GM18498 (cell line): ENCODE results near the gene OSBPL8.

ENCODE experiments used
- ATAC-seq: cut with Tn5 transposase; IDR thresholded peaks from one replicate; pipeline ENCODE4 v1.9.1; 2021; ENCODE audit warnings: mild to moderate bottlenecking, moderate library complexity; ENCODE audit not compliant: unreplicated experiment

OSBPL8 gene

DNA sequence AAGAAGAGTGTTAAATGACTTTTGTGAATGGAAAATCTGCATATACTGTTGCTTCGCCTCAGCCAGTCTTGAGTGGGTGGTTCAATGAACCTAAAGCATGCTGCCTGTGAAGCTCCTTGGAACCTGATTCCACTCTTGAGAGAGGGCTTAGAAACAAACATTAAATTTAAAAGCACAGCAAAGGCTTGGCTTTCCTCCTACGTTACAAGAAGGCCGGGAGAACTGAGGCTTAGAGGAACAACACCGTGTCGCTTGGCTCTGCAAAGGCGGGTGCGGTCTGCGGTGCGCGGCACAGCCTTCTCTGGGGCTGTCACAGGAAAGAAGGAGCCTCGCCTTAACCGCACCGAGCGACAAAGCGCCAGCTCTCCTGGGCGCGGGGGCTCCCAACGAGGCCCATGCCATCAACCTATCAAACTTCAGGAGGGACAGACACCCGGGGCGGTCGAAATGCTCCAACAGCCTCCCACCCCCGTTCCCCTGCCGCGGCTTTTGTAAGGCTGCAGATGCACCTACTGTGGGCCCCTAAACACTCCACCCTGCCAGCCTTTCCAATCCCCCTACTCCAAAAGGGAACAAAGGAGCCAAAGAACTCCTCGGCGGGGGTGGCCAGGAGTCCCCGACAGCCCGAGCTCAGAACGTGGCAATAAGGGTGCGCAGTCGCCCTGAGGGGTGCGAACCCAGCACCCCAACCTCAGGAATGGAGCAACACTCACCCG, 729 bp downstream of the OSBPL8 start:
- peak; percentile 56 for ATAC-seq

GRCh38 chr12:76556368-76556767, 3.2 kb downstream of the OSBPL8 start:
- ATAC-seq: no peak

DNA sequence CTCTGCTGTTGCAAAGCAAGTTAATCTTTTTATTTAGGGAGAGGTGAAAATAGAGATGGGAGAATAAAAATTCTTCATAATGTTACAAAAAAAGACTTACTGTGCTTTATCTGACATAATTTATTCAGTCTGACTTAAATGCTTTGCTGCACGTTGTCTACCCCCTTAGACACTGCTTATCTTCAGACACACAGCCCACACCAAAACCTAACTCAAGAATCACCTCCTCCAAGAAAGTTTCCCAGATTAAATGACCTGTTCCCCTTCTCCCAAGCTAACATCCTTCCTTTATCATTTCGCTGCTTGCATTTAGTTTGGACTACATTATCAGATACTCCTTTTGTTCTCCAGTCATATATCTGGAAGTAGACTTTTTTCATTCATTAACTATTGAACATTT, 3.8 kb downstream of the OSBPL8 start:
- no peak for ATAC-seq

GRCh38 chr12:76555231-76555767, 4.3 kb downstream of the OSBPL8 start:
- no peak for ATAC-seq

DNA sequence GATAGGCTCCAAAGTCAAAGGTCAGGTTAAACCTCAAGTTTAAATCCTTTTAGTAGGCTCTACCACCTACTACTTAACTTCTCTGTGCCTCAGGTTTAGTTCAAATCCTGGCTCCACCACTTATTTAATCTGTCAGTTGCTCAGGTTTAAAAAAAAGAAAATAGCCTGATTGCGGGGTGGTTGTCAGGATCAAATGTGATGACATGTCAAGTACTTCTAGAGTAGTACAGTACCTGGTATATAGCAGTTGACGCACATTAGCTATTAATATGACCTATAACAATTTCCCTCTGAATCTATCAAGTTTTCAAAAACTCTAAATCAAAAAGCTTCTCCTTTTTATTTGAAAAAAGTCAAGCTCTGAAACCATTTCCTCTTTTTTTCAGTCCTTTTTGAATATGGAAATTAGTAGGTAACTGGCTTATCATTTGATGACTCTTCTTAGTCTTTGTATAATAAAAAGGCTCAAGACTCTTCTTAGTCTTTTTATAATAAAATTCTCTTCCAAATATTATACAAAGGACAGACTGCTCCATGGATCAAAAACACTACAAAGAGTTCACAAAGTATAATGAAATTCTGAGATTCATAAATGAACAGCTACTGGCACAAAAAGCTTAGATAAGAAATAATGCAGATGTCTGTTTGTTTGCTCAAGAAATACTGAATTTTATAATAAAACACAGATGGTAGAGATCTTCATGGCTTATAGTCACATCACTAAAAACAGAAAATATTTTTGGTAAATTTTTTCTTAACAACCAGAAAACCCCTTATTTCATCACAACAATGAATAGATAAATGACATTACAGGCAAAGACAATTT, 5.0 kb downstream of the OSBPL8 start:
- ATAC-seq: no peak

DNA sequence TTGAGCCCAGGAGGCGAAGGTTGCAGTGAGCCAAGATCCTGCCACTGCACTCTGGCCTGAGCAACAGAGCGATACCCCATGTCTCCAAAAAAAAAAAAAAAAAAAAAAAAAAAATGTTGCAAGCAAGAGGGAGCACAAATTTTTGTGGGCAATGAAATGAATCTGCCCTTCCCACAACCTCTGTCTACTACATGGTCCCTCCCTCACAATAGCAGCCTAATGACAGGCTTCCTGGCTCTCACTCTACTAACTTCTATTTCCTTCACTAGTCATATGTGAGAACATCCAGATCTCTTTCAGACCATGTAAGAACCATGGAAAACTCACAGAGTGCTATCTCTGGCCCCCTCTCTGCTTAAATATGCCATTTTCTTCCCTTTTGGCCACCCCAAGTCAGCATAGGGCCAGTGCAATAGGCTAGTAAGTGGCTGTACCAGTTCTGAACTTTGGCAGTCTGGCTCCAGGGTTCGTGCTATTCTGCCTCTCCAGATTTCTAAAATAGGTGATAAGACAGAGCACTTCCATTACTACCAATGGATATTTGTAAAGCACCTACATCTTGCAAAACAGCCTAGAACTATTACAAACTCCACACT, 7.1 kb downstream of the OSBPL8 start:
- ATAC-seq: no peak

- no peak for ATAC-seq
These were observed 8.1 kb downstream of the OSBPL8 start for GRCh38 chr12:76551482-76551888.

- ATAC-seq: no peak
These were observed 10.4 kb downstream of the OSBPL8 start for GRCh38 chr12:76549131-76549530.

DNA sequence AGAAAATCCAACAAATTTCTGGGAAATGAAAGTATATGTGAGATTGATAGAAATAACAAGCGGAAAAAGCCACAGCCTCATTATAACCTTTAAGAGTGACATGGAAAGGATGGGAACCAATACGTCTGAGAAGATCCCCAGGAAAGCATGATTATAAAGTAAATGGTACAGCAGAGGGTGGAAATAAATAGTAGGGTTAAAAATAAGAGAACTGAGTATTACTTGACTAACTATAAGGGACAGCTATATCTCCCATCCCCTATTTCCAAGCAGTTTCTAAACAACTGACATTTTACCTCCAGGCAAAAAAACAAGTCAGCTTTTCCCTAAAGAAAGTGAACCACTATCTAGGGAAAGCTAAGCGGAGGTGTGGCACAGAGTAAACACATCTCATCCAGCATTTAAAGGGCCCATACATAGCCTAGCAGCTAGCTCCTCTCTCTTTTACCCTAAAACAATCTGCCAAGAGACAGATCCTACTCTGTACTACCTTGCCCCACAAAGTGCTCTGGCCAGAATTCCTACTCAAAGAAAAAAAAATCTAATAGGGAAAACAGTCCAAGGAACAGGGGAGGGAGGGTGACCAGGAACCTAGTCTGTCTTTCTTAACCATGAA, 11.2 kb downstream of the OSBPL8 start:
- ATAC-seq: no peak

- no peak for ATAC-seq
These were observed 12.0 kb downstream of the OSBPL8 start for GRCh38 chr12:76547526-76547925.

GRCh38 chr12:76546889-76547288, 12.7 kb downstream of the OSBPL8 start:
- no peak for ATAC-seq

GRCh38 chr12:76545486-76545885, 14.1 kb downstream of the OSBPL8 start:
- ATAC-seq: no peak

GRCh38 chr12:76544601-76545261, 14.8 kb downstream of the OSBPL8 start:
- ATAC-seq: no peak

- ATAC-seq: no peak
These were observed 15.7 kb downstream of the OSBPL8 start for GRCh38 chr12:76543813-76544347.

DNA sequence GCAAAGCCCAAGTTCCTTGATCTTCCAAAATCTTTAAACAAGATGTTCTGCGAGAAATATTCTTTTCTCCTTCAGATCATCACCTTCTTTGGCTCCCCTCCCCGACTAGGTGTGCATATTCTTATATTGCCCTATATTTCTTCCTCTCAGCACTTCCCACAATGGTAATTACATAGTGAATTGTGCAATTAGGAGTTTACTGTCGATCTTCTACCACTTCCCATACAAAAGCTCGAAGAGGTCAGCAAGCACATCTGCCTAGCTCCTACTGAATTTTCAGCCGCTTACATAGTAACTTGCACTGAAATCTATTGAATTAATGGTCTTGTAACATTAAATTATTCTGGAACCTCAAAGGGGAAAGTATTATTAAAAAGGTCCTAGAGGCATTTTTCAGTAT, 16.7 kb downstream of the OSBPL8 start:
- no peak for ATAC-seq

DNA sequence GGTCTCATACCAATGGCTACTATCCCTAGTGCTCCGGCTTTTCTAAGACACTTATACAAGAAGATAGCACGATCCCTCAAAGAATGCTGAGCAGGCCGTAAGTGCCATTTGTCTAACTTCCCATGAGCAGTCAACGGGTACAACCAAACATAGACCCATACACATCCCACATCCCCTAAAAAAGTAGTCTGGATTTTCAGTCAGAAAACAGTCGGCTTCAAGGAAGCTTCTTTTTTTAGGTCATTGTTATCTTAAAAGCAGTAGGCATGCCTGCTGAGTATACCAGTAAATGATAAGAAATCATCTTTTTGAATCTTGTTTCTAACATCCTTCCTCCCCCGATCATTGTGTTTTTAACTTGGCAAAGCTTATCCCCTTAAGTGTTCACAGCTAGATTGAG, 19.8 kb downstream of the OSBPL8 start:
- ATAC-seq: no peak

DNA sequence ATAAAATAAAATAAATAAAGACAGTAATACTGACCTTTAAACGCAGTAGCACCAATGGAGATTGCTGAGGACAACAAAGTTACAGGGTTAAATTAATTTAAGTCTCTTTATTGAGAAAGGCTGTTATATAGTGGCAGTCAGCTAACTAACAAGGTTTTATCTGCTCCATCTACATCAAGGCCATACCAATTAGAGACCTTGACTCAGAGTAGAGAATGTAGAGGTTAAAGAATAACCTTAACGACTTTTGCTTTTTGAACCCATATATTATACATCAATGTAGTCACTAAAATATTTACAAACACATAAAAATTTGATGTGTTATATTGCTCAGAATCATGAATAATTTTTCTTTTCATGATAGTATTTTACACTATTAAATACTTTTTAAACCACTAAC, 21.6 kb downstream of the OSBPL8 start:
- ATAC-seq: no peak

DNA sequence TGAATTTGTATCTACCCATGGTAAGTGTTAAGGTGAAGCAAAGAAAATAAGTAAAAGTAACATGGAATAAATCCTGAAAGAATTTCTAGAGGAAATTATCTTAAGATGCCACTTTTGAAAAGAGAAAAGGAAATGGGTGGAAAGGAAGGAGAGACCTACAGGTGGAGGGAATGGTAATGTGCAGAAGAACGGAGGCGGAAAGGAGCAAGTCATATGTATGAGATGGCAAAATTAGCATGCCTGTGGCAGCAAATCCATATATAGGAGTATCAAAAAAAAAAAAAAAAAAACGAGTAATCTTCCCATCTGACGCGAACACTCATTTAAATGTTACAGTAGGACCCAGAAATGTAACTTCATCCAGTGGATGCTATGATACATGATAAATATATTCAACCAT, 23.0 kb downstream of the OSBPL8 start:
- ATAC-seq: no peak

DNA sequence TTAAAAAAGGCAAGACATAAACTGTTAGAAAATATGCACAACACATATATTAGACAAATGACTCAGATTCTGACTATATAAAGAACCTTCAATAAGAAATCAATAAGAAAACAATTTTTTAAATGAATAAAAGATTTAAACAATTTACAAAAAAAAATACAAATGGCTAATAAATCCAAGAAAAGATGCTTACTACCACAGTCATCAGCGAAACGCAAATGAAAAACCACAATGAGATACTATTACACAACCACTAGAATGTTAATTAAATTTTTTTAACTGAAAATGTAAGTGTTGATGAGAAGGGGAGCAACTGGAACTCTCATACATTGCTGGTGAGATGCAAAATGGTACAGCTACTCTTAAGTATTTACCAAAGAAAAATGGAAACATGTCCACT, 24.4 kb downstream of the OSBPL8 start:
- ATAC-seq: no peak

DNA sequence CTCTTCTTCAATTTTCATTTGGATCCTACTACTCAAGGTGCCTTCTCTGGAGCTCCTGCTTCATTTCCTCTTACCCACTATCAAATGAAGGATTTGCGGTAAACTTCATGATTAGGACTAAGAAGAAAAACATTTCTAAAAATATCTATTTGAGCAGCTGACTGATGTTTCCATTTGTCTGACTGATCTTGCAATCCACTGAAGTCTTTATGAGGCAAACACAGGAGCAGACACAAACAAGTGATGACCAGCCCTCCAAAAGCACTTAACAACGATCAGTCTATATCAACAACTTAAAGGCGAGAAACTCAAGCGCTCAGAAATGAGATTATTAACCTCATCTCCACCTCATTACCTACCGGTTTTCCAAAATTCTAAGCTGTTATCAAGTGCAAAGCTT, 26.2 kb downstream of the OSBPL8 start:
- no peak for ATAC-seq

- no peak for ATAC-seq
These were observed 27.1 kb downstream of the OSBPL8 start for GRCh38 chr12:76532520-76532919.
